Psoas muscle (tissue), 8 donors: Measurements from ENCODE around the gene OR6B1. TPM values are rescaled to one million over a fixed set of nuclear protein-coding genes. Genes with fewer than 3 reads are reported as not detected.

Experiments
- ATAC-seq, 4 donors: fragments of 200-7000 bp; cut with Tn5 transposase; one replicate each; pipeline ENCODE4 v1.9.1; 2020; ENCODE audit warnings: moderate library complexity in 3 of 4, mild to moderate bottlenecking in 2 of 4
- DNase-seq, 2 donors: peaks; one replicate each; pipeline ENCODE4 v3.0.0-alpha.2; 2020
- H3K27ac ChIP-seq: fragments of 200-600 bp; one replicate; pipeline ENCODE4 v1.8.0; 2022
- H3K27me3 ChIP-seq, 3 donors: fragments of 200-600 bp in 1 of 3; one replicate each; pipeline versions ENCODE4 v1.6.1 to v1.8.0; 2013 to 2022; ENCODE audit warnings: low read length in 2 of 3, mild to moderate bottlenecking in 2 of 3, moderate library complexity in 1 of 3; ENCODE audit not compliant: insufficient read depth in 3 of 3
- H3K36me3 ChIP-seq, 2 donors: fragments of 200-600 bp in 1 of 2; one replicate each; pipeline versions ENCODE4 v1.6.1 to v1.8.0; 2013 to 2022; ENCODE audit warnings: low read depth in 1 of 2, mild to moderate bottlenecking in 1 of 2, moderate library complexity in 1 of 2; ENCODE audit not compliant: insufficient read depth in 1 of 2
- H3K4me1 ChIP-seq: fragments of 200-600 bp; one replicate; pipeline ENCODE4 v1.8.0; 2022
- H3K4me3 ChIP-seq: fragments of 200-600 bp; one replicate; pipeline ENCODE4 v1.8.0; 2022; ENCODE audit warnings: mild to moderate bottlenecking
- H3K9me3 ChIP-seq: fragments of 200-600 bp; one replicate; pipeline ENCODE4 v1.8.0; 2022
- CTCF ChIP-seq: fragments of 200-600 bp; IDR thresholded peaks from one replicate; pipeline ENCODE4 v1.8.0; 2022; ENCODE audit warnings: antibody characterized with exemption
- WGBS, 3 donors: extraction: QIAGEN DNeasy Blood & Tissue Kit; methylation state at CpG; one replicate each; pipeline versions ENCODE4 v1.1.6 to v1.1.7; 2013; 5-methylcytosine and 5-hydroxymethylcytosine counted together
- intact Hi-C, 2 donors: fragments of 100-400 bp; cut with DNase I; formaldehyde crosslinking; loops; one replicate each; pipeline versions ENCODE4 v1.11.0 to v1.14.2; 2022
- polyA plus RNA-seq, 3 donors: library from polyadenylated mRNA; stranded (reverse); fragments of 200-250 nt; gene quantifications; one replicate each; pipeline ENCODE4 v1.2.3, GENCODE V29; 2013
- total RNA-seq, 4 donors: library from RNA; stranded (reverse); fragmentation: NEBNext Ultra II Directional in 2 of 4; extraction: Animal tissue kit (Norgen Biotek cat#: 25700) in 2 of 4; gene quantifications; one replicate each; pipeline versions ENCODE4 v1.2.1 to v1.2.4, GENCODE V29; 2021 to 2023
- donor health status: healthy with polysubstance abuse.
- donor health status: DM: no; HTN: no; CAD: no; lungs with moderate emphysema.
- donor health status: Bipolar disorder and iron deficiency.
- donor health status: healthy.
- donor health status: DM: yes; HTN: yes; CAD: no.
- donor health status: DM: no; HTN: no; CAD: no.
- donor health status: DM: no; HTN: no; CAD: no.
- donor health status: DM: yes; HTN: yes; CAD: no.

OR6B1 gene
- total and polyA plus RNA-seq, 7 donors, result not detected

DNA sequence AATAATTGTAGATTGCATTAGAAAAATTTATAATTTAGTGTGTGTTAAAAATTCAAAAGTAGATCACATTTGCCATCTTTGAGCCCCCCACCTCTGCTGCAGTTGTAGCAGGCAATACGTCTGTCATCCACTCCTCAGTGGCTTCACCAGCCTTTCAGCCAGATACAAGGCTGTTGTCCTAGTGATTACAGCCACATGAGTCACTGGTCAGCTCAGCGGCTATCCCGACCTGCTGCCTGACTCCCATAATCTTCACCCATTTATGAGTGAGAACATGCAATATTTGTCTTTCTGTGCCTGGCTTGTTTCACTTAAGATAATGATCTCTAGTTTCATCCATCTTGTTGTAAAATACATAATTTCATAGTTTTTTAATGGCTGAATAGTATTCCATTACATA lies 57.8 kb downstream of the OR6B1 start:
- no peak for TF ChIP-seq CTCF
- Histone ChIP-seq H3K4me3 (no peak overlapping the region), H3K27ac (no peak overlapping the region), H3K4me1 (no peaks in the 10 kb centered on the region), H3K36me3 (no peaks in the 10 kb centered on the region), H3K9me3 (no peaks in the 10 kb centered on the region), H3K27me3 (no peaks in the 10 kb centered on the region)
- WGBS, 3 donors, result 77 to 83% (median 77%) methylated on average over 3 of the region's 3 CpGs
- DNase-seq (no peak), ATAC-seq (no peak)
- intact Hi-C loops, result no loop called here

Other genes with a start within 250 kb of the OR6B1 start
- gene CTAGE6, start 242.6 kb upstream of the OR6B1 start, total RNA-seq, result not detected
- gene CTAGE6, start 242.6 kb upstream of the OR6B1 start, polyA plus RNA-seq, result not detected
- gene TCAF1, start 98.1 kb upstream of the OR6B1 start, total RNA-seq, result 100 to 1,000 TPM in 2 of 4 donors, 10 to 100 TPM in 2; 19.5 to 107 (median 62.1) TPM
- 10 to 100 TPM in 1 of 3 donors, 1 to 10 TPM in 2; 4.3 to 12.0 (median 9.2) TPM for gene TCAF1, start 98.1 kb upstream of the OR6B1 start, polyA plus RNA-seq
- gene OR2F2, start 65.1 kb upstream of the OR6B1 start, total RNA-seq, result not detected
- not detected for gene OR2F2, start 65.1 kb upstream of the OR6B1 start, polyA plus RNA-seq
- not detected for gene OR2F1, start 45.5 kb upstream of the OR6B1 start, total RNA-seq
- not detected for gene OR2F1, start 45.5 kb upstream of the OR6B1 start, polyA plus RNA-seq
- not detected for gene OR2A5, start 48.6 kb downstream of the OR6B1 start, total RNA-seq
- gene OR2A5, start 48.6 kb downstream of the OR6B1 start, polyA plus RNA-seq, result not detected
- gene OR2A25, start 69.5 kb downstream of the OR6B1 start, total RNA-seq, result not detected
- not detected for gene OR2A25, start 69.5 kb downstream of the OR6B1 start, polyA plus RNA-seq
- gene OR2A12, start 86.0 kb downstream of the OR6B1 start, total RNA-seq, result not detected
- not detected for gene OR2A12, start 86.0 kb downstream of the OR6B1 start, polyA plus RNA-seq
- gene OR2A2, start 109.3 kb downstream of the OR6B1 start, total RNA-seq, result not detected
- not detected for gene OR2A2, start 109.3 kb downstream of the OR6B1 start, polyA plus RNA-seq
- not detected for gene OR2A14, start 122.9 kb downstream of the OR6B1 start, total RNA-seq
- not detected for gene OR2A14, start 122.9 kb downstream of the OR6B1 start, polyA plus RNA-seq
- gene CTAGE4, start 183.1 kb downstream of the OR6B1 start, total RNA-seq, result under 1 TPM in 1 of 4 donors, not detected in 3; 0.15 TPM
- under 1 TPM in 2 of 3 donors, not detected in 1; 0.03 TPM for gene CTAGE4, start 183.1 kb downstream of the OR6B1 start, polyA plus RNA-seq
- under 1 TPM; 0.15 to 0.34 (median 0.19) TPM for gene ARHGEF35, start 195.5 kb downstream of the OR6B1 start, total RNA-seq
- under 1 TPM; 0.13 to 0.18 (median 0.13) TPM for gene ARHGEF35, start 195.5 kb downstream of the OR6B1 start, polyA plus RNA-seq
- not detected for gene OR2A42, start 239.3 kb downstream of the OR6B1 start, total RNA-seq
- under 1 TPM in 2 of 3 donors, not detected in 1; 0.01 to 0.03 TPM for gene OR2A42, start 239.3 kb downstream of the OR6B1 start, polyA plus RNA-seq